T1000 (cell line): Measurements from ENCODE around the gene ZNF697.

Source experiments
- DNase-seq: peaks from one replicate; lab custom pipeline; 2025; ENCODE audit warnings: mixed read lengths; lab: John Stamatoyannopoulos, UW

The ZNF697 gene

GRCh38 chr1:119662034-119662437, 14.0 kb upstream of the ZNF697 start:
- DNase-seq: no peak

- DNase-seq: no peak
These were observed 12.4 kb upstream of the ZNF697 start for GRCh38 chr1:119660253-119661083.

- DNase-seq: no peak
These were observed 11.6 kb upstream of the ZNF697 start for GRCh38 chr1:119659628-119660027.

GRCh38 chr1:119656410-119656955, 8.4 kb upstream of the ZNF697 start:
- DNase-seq: no peak

GRCh38 chr1:119655154-119655553, 7.1 kb upstream of the ZNF697 start:
- DNase-seq: no peak

- DNase-seq: no peak
These were observed 5.7 kb upstream of the ZNF697 start for GRCh38 chr1:119653839-119654170.

- DNase-seq: no peak
These were observed 5.2 kb upstream of the ZNF697 start for GRCh38 chr1:119653135-119653838.

GRCh38 chr1:119652587-119652986, 4.5 kb upstream of the ZNF697 start:
- DNase-seq: no peak

GRCh38 chr1:119651641-119652040, 3.6 kb upstream of the ZNF697 start:
- DNase-seq: no peak

- no peak for DNase-seq
These were observed 3.1 kb upstream of the ZNF697 start for GRCh38 chr1:119651133-119651532.

- no peak for DNase-seq
These were observed 546 bp upstream of the ZNF697 start for GRCh38 chr1:119648620-119649004.

GRCh38 chr1:119647228-119647733, 785 bp downstream of the ZNF697 start:
- no peak for DNase-seq

GRCh38 chr1:119646521-119647227, 1.4 kb downstream of the ZNF697 start:
- DNase-seq: peak; percentile 39

- no peak for DNase-seq
These were observed 9.0 kb downstream of the ZNF697 start for GRCh38 chr1:119639109-119639508.

GRCh38 chr1:119637710-119638109, 10.4 kb downstream of the ZNF697 start:
- no peak for DNase-seq

- DNase-seq: no peak
These were observed 11.5 kb downstream of the ZNF697 start for GRCh38 chr1:119636491-119637089.

GRCh38 chr1:119635811-119636390, 12.2 kb downstream of the ZNF697 start:
- no peak for DNase-seq

GRCh38 chr1:119634016-119634415, 14.1 kb downstream of the ZNF697 start:
- no peak for DNase-seq

GRCh38 chr1:119633575-119633974, 14.5 kb downstream of the ZNF697 start:
- DNase-seq: no peak

GRCh38 chr1:119632841-119633240, 15.2 kb downstream of the ZNF697 start:
- no peak for DNase-seq

GRCh38 chr1:119632103-119632490, 16.0 kb downstream of the ZNF697 start:
- DNase-seq: no peak
